K562 (cell line): ENCODE measurements around the gene ZDHHC14. TPM values are rescaled to one million over a fixed set of nuclear protein-coding genes. Genes with fewer than 3 reads are reported as not detected.

Source experiments
- ATAC-seq: fragments of 200-7000 bp; cut with Tn5 transposase; 3 replicates; pipeline ENCODE4 v1.9.1; 2020; ENCODE audit warnings: moderate library complexity
- BruUV-seq: library from RNA; stranded (reverse); fragments of 400-500 nt; replicated peaks from 2 replicates; lab custom pipeline; 2021; lab: Mats Ljungman, UMichigan
- CTCF ChIA-PET: fragments of 300-600 bp; formaldehyde crosslinking; extraction: SDS; loops from one replicate; lab custom pipeline; 2021; ENCODE audit warnings: low intra/inter-chr PET ratio; lab: Yijun Ruan, JAX
- POLR2A ChIA-PET: fragments of 300-600, 350-650 bp; sonication (Branson Sonifier 250); formaldehyde crosslinking; extraction: SDS; loops from one replicate; lab custom pipeline; 2021; ENCODE audit warnings: antibody characterized with exemption, inconsistent platforms; lab: Yijun Ruan, JAX
- DNase-seq, 4 experiments: peaks; one replicate each; pipeline versions ENCODE4 v3.0.0 to v3.0.0-alpha.2; 2011 to 2018; ENCODE audit warnings: low spot score in 3 of 4, mixed read lengths in 3 of 4; ENCODE audit errors: extremely low read depth in 1 of 4
- FAIRE-seq: peaks from 2 replicates; lab custom pipeline; 2011; peaks lifted over from hg19 to GRCh38; lab: Jason Lieb, UNC
- H2AFZ ChIP-seq: 2 replicates; pipeline ENCODE4 v1.6.0; 2011; ENCODE audit warnings: low read depth, low read length, control low read depth, inconsistent platforms
- H3K27ac ChIP-seq: fragments of 200-600 bp; 3 replicates; pipeline ENCODE4 v1.8.0; 2011; ENCODE audit warnings: low read depth, mild to moderate bottlenecking, control low read depth, inconsistent platforms, low read length, moderate library complexity, mixed read lengths; ENCODE audit errors: extremely low read depth
- H3K27me3 ChIP-seq, 2 experiments: fragments of 300-600 bp in 1 of 2; 2 replicates in 1 of 2; 3 replicates in 1 of 2; pipeline versions ENCODE4 v1.6.0 to v1.8.0; 2011; ENCODE audit warnings: inconsistent platforms in 2 of 2, low read length in 2 of 2, mild to moderate bottlenecking in 1 of 2, mixed read lengths in 1 of 2, moderate library complexity in 1 of 2; ENCODE audit not compliant: control insufficient read depth in 2 of 2, insufficient read depth in 2 of 2
- H3K36me3 ChIP-seq: fragments of 300-600 bp; 3 replicates; pipeline ENCODE4 v1.8.0; 2011; ENCODE audit warnings: mild to moderate bottlenecking, low read length, inconsistent platforms; ENCODE audit not compliant: control insufficient read depth, insufficient read depth
- H3K4me1 ChIP-seq, 2 experiments: fragments of 200-600 bp in 1 of 2; replicated peaks in 1 of 2; 2 replicates in 1 of 2; 3 replicates in 1 of 2; pipeline versions ENCODE4 v1.5.1 to v1.8.0; 2011; ENCODE audit warnings: inconsistent platforms in 2 of 2, low read length in 2 of 2, mild to moderate bottlenecking in 1 of 2, mixed read lengths in 1 of 2, moderate library complexity in 1 of 2; ENCODE audit not compliant: control insufficient read depth in 2 of 2, insufficient read depth in 2 of 2
- H3K4me2 ChIP-seq: 2 replicates; pipeline ENCODE4 v1.6.1; 2011; ENCODE audit warnings: low read length, control low read depth, inconsistent platforms, mixed read lengths; ENCODE audit not compliant: insufficient read depth
- H3K4me3 ChIP-seq: fragments of 200-600 bp; sonication (generic), shearing (Covaris generic); 2 replicates; pipeline ENCODE4 v1.5.1; 2016; ENCODE audit warnings: control low read depth, inconsistent platforms
- H3K79me2 ChIP-seq: fragments of 200-600 bp; 3 replicates; pipeline ENCODE4 v1.8.0; 2011; ENCODE audit warnings: low read length, inconsistent platforms; ENCODE audit not compliant: control insufficient read depth, insufficient read depth
- H3K9ac ChIP-seq, 2 experiments: 2 replicates each; pipeline versions ENCODE4 v1.6.0 to v1.6.1; 2011; ENCODE audit warnings: low read depth in 2 of 2, low read length in 2 of 2, control low read depth in 1 of 2, inconsistent platforms in 1 of 2, mild to moderate bottlenecking in 1 of 2, mixed read lengths in 1 of 2; ENCODE audit not compliant: insufficient read depth in 1 of 2
- H3K9me1 ChIP-seq: one replicate; pipeline ENCODE4 v1.6.0; 2011; ENCODE audit warnings: inconsistent platforms, mild to moderate bottlenecking, low read length, moderate library complexity; ENCODE audit not compliant: control insufficient read depth, insufficient read depth
- H3K9me3 ChIP-seq: replicated peaks from 2 replicates; pipeline ENCODE4 v1.5.1; 2011; ENCODE audit warnings: low read depth, low read length, inconsistent platforms; ENCODE audit not compliant: control insufficient read depth, insufficient read depth
- H4K20me1 ChIP-seq: replicated peaks from 2 replicates; pipeline ENCODE4 v1.6.1; 2011; ENCODE audit warnings: low read length, inconsistent platforms, mixed read lengths; ENCODE audit not compliant: control insufficient read depth, insufficient read depth
- CBX8 ChIP-seq: fragments of 200-600 bp; sonication (generic); IDR thresholded peaks from 2 replicates; pipeline ENCODE4 v1.6.1; 2012; ENCODE audit warnings: borderline replicate concordance, mixed run types, low read depth, mild to moderate bottlenecking, moderate library complexity, mixed read lengths, low read length, control low read depth, inconsistent platforms; ENCODE audit not compliant: poor library complexity, severe bottlenecking; ENCODE audit errors: extremely low read depth
- CEBPZ ChIP-seq: fragments of 150-350 bp; IDR thresholded peaks from 2 replicates; pipeline ENCODE4 v1.6.1; 2014; ENCODE audit warnings: low read depth, mild to moderate bottlenecking, low read length, borderline replicate concordance
- CSDE1 ChIP-seq, 2 experiments: fragments of 450-650 bp; IDR thresholded peaks; 2 replicates each; pipeline ENCODE4 v1.6.1; 2016; ENCODE audit warnings: mild to moderate bottlenecking in 1 of 2
- NKRF ChIP-seq: fragments of 450-650 bp; IDR thresholded peaks from 2 replicates; pipeline ENCODE4 v1.6.1; 2016; ENCODE audit warnings: borderline replicate concordance
- XRCC5 ChIP-seq: fragments of 200-400 bp; formaldehyde crosslinking; IDR thresholded peaks from 2 replicates; pipeline ENCODE4 v1.6.1; 2017; ENCODE audit warnings: low read depth, mild to moderate bottlenecking, low read length
- ZNF551 ChIP-seq: fragments of 250-450 bp; sonication (Bioruptor Pico); IDR thresholded peaks from 2 replicates; pipeline ENCODE4 v1.5.0; 2021; ENCODE audit warnings: mild to moderate bottlenecking, moderate library complexity
- ZNF785 ChIP-seq: fragments of 250-450 bp; sonication (Bioruptor Pico); IDR thresholded peaks from 2 replicates; pipeline ENCODE4 v1.4.0; 2020; ENCODE audit warnings: mild to moderate bottlenecking
- WGBS: fragments of 100-300 bp; shearing (Covaris generic); methylation state at CpG from one replicate; pipeline ENCODE4 v1.1.6; 2016; ENCODE audit warnings: low coverage, mixed read lengths; ENCODE audit not compliant: insufficient coverage; ENCODE audit errors: missing lambda C conversion rate; 5-methylcytosine and 5-hydroxymethylcytosine counted together
- in situ Hi-C: fragments of 300-500 bp; cut with MboI; formaldehyde crosslinking; loops from 4 replicates; pipeline ENCODE4 v1.15.0; 2018; ENCODE audit warnings: inconsistent platforms, mixed read lengths
- intact Hi-C: fragments of 100-400 bp; cut with micrococcal nuclease; formaldehyde crosslinking; loops from 2 replicates; pipeline ENCODE4 v1.14.2; 2022
- polyA plus RNA-seq, 8 experiments: library from polyadenylated mRNA; depleted of rRNA in 4 of 8; stranded (reverse) in 5 of 8; unstranded in 3 of 8; fragments of >200 nt; fragmentation: Nextera tagmentation in 2 of 8; fragmentation: Illumina TruSeq in 1 of 8; extraction: Ambion mirVana in 2 of 8; extraction: Trizol in 1 of 8; gene quantifications; 2 replicates each; pipeline versions ENCODE4 v1.2.1 to v1.2.3, GENCODE V29; 2011 to 2014; ENCODE audit warnings: inconsistent platforms in 1 of 8, missing spikeins in 1 of 8
- total RNA-seq, 7 experiments: library from RNA; depleted of rRNA in 6 of 7; stranded (reverse); fragments of >200 nt in 6 of 7; fragmentation: Illumina TruSeq in 2 of 7; extraction: Trizol in 2 of 7; gene quantifications; 2 replicates each; pipeline versions ENCODE4 v1.2.1 to v1.2.3, GENCODE V29; 2011 to 2021; ENCODE audit warnings: low replicate concordance in 1 of 7

Gene ZDHHC14
- total and polyA plus RNA-seq, 9 of the 15 experiments (the other 6 are each of a cell fraction or from before 2014, with no cell fraction given), result 0.92 to 23.1 (median 13.8) TPM

GRCh38 chr6:157609117-157609516 lies 228.1 kb downstream of the ZDHHC14 start:
- Histone ChIP-seq H3K4me2 (no peak overlapping the region), H2AFZ (no peak overlapping the region), H3K9me1 (no peaks in the 10 kb centered on the region), H4K20me1 (no peaks in the 10 kb centered on the region), H3K9me3 (no peaks in the 10 kb centered on the region), H3K36me3 (no peaks in the 10 kb centered on the region; the same call in 2 of the 3 replicates), H3K9ac (peak overlapping the region in 1 of 2 experiments; percentile 3; a peak in 1 of 4 replicates), H3K27me3 (no peaks in the 10 kb centered on the region), H3K4me3 (no peak overlapping the region), H3K27ac (no peak overlapping the region), H3K79me2 (no peaks in the 10 kb centered on the region), H3K4me1 (peaks cover 7 to 18% of the 10 kb centered on the region in 2 experiments; a peak in 4 of 5 replicates)
- CTCF ChIA-PET, result no interaction called here
- POLR2A ChIA-PET, result no interaction called here
- ATAC-seq (no peak), DNase-seq (no peak), FAIRE-seq (no peak)
- TF ChIP-seq XRCC5, result no peak
- no peak for TF ChIP-seq ZNF785 (CRISPR knock-in tag)
- no peak for TF ChIP-seq NKRF
- no peak for TF ChIP-seq ZNF551 (CRISPR knock-in tag)
- TF ChIP-seq CEBPZ, result no peak
- TF ChIP-seq CSDE1 (IDR thresholded peaks at IDR 0.05), result no peak
- no peak for TF ChIP-seq CBX8
- in situ Hi-C loops (no loop called here), intact Hi-C loops (no loop called here)
- BruUV-seq, result no TSS peak
- WGBS, result 88% methylated on average over 6 of the region's 6 CpGs
